Stimulated activated naive CD4-positive, alpha-beta T cell treated with Interleukin-2 at 50 U/mL for 16 hours (primary cell): ENCODE measurements around the gene WNT9A.

Source experiments
- DNase-seq: peaks from one replicate; lab custom pipeline; 2025; lab: John Stamatoyannopoulos, UW

WNT9A gene

DNA sequence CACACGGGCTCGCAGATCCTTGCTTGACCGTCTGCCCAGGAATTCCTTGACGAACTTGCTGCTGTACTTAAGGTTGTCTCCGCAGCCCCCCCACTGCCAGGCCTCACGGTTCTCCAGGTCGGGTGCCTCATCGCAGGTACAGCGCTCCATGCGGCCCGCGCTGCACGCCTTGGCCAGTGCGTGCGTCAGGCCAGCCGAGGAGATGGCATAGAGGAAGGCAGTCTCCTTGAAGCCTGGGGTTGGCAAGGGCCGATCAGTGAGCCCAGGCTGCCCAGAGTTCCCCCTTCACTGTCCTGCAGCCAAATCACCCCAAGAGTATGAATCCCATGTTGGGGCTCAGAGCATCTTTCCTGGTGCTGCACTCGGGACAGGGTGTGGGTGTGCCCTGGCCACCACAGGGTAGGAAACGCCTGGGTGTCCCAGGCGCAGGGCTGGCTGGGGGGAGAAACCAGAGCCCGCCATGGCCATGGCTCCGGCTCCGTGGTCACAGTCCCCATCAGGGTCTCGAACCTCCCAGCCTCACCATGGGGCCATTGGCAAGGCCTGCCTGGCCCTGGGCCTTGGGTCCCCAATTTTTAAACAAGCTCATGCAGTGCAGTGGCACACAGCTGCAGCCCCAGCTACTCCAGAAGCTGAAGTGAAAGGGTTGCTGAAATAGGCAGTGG lies 23.4 kb downstream of the WNT9A start:
- DNase-seq = no peak

DNA sequence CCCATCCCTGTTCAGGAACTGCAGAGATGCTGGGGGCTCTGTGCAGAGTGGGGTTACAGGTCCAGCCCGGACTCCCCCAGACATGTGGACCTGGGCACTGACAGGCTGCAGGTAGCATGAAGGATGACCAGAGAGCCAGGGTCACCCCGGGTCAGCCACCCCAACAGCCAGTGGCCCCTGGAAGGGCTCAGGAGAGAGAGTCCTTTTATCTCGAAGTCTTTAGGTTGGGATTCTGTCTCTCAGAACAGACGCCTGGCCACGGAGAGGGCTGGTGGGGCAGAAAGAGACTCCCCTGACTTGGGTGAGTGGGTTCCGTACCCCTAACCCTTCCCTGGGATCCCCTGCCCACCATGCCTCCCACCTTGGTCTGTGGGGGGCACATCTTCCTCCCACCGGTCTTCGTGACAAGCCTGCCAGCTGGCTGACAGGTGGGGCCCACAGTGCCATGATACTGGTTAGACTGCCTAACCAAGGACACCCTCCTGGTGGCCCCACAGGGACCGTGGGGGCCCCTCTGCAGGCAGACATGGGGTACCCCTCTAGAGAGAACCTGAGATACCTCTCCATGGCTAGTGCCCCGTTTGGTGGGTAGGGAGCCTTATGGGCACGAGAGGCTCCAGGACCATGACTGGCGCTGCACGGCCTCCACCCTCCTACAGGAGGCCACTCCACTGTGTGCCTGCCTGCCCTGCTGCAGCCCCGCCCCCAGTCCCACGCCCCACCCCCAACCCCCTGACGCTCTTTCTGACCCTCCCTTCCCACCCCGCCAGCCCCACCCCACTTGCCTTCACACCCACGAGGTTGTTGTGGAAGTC lies 24.2 kb downstream of the WNT9A start:
- DNase-seq = no peak

DNA sequence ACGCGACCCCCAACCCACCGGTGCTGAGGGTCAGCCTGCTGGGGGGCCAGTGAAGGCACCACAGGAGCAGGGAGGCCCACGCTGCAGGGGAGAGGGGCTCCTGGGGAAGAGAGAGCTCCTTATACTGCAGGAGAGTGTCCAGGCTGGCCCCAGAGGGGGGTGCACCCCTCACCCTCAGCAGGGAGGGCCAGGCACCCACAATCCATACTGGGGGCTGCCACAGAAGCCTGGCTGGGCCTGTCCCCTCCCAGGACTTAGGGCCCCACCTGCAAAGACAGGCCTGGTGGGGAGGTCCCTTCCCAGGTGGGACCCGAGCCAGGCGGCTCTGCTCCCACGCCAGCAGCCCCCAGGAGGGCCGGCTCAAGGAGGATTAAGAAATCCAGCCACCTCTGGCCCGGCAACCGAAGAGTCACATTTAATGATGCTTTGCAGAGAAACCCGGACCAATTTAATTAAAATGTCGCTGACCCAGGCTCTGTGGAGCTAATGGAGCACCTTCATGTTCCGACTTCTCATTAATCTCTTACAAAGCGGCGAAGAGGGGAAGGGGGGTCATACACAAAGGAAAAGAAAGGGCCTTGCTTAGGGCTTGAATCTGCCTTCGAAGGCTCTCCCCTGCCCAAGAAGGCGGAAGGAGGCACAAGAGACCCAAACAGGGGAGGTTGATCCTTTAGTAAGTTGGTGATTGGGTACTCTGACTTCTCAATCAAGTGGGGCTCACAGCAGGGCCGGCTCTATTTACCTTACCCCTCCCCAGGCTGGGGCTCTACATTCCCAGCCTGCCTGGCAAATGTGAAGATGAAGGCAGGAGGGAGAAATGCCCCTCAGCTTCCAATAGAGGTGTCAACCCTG lies 25.0 kb downstream of the WNT9A start:
- no peak for DNase-seq

DNA sequence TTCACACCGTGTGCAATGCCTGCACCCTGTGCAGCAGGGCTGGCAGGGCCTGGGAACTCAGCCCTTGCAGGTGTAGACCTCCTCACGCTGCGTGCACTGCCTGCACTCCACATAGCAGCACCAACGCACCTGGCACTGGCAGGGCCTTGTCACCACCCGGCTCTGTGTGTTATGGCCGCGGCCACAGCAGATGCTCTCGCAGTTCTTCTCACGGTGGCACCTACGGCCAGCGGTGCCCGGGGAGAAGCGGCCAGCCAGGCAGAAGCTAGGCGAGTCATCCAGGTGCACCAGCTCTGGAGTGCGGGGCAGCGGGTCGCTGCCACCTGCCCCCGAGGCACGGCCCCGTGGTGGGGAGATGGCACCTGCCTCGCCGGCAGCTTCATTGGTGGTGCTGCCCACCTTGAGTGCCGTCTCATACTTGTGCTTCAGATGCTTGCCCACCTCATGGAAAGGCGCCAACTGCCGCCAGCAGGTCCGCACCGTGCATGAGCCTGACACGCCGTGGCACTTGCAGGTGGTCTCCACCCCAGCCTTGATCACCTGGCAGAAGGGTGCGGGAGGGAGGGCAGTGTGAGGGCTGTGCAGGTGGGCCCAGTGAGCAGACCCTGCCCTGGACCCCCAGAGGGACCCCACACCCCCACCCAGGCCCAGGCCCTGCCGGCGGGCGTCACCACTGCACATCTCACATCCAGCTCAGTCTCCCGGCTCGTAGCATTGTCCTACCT lies 26.1 kb downstream of the WNT9A start:
- DNase-seq = no peak

DNA sequence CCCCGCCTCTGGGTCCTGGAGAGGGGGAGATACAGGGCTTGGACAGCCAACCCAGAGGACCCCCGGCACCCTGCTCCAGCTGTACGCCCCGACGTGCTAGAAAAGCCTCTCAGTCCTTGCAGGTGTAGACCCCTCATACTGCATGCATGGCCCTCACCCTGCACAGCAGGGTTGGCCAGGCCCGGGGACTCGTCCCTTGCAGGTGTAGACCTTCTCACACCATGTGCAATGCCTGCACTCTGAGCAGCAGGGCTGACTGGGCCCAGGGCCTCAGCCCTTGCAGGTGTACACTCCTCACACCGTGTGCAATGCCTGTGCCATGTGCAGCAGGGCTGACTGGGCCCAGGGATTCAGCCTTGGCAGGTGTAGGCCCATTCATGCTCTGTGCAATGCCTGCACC lies 26.8 kb downstream of the WNT9A start:
- no peak for DNase-seq

DNA sequence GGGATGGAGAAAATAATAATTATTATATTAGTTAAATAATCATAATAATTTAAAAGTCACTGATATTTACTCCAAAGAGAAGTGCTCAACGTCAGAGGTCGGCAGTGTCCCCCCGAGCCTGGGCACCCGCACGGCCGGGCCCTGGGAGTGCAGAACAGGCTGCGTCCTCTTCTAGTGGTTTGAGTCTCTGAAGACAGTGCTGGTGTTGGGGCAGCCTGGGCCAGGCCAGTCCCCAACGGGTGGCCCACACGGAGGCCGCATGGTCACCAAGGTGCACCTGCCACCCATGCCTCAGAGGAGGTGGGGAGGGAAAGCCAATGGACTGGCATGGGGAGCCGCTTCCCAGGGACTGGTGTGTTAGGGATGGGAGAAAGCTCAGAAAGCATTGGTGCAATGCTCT lies 27.3 kb downstream of the WNT9A start:
- DNase-seq = no peak

DNA sequence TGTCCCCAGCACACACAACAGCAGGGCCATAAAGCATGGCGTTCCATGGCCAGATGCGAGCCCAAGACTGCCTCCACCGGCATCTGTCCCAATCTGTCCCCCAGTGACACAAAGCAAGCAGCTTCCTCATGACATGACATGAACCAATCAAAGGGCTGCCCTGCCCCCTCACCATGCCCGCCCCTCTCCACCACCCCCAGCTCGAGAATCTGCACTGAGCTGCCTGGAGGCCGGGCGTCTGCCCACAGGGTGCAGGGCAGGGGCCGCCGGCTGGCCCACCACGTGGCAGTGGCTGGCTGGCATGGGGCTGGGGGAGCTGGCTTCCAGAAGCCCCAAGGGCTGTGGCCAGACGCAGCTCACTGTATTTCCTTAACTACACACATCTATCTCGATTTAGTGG lies 27.8 kb downstream of the WNT9A start:
- no peak for DNase-seq

DNA sequence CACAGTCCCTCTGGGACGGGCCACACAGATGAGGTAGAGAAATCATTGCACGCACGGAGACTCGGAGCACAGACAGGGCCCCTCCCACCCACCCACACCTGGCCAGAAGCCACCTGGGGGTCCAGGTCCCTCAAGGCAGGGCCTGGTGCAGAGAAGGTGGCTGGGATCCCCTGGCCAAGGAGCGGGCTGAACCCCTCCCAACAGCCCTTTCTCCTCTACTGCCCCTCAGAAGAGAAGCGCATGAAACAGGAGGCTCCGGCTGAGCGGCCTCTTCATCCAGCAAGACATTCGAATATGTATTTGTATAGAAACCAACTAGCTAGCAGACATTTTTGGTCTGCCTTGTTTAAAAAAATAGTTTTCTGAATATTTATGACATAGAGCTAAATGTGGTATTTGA lies 29.0 kb downstream of the WNT9A start:
- no peak for DNase-seq

DNA sequence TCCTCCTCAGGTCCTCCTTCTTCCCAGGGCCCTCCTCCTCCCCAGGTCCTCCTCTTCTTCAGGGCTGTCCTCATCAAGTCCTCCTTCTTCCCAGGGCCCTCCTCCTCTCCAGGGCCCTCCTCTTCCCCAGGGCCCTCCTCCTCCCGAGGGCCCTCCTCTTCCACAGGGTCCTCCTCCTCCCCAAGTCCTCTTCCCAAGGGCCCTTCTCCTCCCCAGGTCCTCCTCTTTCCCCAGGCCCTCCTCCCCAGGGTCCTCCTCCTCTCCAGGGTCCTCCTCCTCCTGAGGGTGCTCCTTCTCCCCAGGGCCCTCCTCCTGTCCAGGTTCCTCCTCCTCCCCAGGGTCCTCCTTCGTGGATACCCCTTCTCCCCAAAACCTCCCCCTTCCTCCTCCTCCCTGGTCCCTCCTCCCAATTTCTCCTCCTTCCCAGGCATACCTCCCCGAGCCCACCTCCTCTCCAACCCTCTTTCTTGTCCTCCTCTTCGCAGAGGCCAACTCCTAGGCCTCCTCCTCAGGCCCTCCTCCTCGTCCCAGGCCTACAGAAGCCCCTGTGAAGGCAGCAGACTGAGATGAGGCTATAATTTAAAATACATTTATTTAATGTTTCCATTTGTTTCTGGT lies 29.5 kb downstream of the WNT9A start:
- DNase-seq = no peak

DNA sequence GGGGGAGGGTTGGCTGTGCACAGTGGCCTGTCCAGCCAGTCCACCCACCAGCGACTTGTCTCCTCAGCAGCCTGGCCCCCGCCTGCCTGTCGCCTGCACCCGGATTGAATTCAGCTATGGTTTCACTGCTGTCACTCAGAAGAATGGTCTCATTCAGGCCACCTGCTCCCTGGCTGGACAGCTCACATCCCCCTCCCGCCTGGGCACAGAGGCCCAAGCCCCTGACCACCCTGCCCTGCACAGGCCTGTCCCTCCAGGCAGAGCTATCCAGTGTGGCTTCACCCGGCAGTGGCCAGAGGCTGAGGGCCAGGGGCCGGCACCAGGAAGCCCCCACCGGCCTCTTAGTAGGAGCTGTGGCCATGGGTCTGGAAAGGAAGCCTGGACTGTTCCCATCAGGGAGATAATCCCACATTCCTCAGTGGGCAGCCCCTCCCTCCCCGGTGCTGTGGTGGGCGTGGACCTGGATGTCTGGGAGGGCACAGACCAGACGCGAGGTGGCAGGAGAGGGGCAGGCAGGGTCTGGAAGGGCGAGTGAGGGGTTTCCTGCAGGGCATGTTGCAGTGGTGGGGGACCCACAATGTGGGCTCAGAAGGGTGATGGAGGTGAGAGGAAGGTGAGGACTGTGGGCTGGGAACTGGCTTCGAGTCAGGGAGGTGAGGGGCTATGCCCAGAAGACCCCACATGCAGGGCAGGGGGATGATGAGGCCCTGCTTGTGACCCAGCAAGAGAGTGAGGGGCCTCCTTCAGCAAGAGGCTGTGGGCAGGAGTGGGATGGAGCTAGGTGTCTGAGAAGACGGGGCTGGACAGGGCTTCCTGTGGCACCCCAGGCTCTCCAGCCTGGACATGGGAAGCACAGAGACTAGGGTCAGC lies 30.4 kb downstream of the WNT9A start:
- DNase-seq = no peak

DNA sequence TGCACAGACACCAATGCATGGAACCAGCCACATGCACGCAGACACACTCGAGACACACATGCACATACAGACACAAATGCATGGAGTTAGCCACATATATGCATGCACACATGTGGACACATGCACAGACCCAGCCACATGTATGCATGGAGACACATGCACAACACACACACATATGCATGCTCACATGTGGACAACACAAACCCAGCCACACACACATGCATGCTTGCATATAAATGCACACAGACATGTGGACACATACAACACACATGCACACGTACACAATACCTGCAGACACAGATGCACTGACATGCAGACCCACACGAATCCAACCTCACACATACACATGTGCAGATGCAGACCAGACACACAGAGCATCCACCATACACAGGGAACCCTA lies 31.1 kb downstream of the WNT9A start:
- DNase-seq = no peak

DNA sequence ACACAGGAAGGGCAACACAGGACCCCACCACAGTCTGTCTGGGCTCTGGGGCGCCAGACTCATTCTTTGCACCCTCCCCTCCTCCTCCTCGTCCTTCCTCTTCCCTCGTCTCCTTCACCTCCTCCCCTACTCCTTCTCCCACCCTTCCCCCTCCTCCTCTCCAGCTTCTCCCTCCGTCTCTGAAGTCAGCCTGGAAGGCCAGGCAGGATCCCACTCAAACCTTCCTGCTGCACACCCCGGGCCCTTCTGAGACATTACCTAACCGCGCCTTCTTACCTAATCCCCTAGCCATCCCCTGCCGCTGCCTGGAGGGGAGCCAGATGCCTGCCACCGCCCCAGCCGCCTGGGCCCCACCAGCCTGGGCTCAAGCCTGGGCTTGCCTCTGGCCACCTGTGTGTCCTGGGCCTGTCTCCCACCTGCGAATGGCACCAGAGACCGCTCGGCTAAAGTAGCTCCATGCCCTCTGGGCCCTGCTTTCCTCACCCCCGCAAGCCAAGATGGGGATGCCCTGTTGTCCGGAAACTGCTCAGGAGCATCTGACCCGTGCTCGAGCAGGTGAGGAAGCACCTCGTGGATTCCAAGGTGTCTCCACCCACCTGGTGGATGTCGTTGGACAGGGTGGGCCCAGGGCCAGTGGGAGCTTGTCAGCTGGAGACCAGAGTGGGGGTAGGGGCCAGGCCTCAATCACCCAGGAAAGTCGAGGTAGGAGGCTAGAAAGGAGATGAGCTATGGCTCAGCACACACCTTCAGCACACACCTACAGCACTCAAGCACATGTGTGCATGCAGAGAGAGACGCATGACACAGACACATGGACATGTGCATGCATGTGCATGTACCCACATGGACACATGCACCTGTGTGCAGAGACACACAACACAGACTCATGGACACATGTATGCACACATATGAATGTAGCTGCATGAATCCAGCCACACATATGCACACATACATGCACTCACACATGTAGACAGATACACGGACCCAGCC lies 31.9 kb downstream of the WNT9A start:
- DNase-seq = no peak

DNA sequence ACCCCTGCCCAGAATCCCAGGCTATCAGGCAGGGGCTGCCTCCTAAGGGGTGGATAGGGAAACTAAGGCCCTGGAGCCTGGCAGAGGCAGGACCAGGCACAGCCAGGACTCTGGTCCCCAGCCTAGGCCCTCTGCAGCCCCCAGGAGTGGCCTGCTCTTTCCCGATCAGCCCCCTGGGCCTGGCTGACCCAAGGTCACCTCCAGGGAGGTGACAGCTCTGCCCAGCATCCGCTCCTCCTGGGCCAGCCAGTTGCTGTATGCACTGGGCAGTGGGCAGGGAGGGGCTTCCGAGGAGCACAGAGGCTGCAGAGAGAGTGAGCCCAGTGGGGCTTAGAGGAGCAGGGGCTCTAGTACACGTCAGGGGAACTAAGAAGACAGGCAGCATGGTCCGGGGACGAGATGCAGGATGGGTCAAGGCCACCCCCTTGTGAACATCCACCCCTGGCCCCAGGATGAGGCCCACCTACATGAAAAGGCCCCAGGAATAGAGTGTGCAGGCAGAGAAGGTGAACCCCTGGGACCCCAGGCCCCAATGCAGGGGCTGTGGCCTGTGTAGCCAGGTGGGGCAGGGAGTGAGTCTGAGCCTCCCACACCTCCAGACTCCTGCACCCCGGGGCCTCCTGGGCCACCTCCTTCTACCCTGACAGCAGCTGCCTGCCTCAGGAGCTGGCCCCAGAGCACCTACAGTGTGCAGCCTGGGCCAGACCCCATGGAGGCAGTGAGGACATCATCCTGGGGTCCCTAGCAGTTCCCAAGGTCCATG lies 32.8 kb downstream of the WNT9A start:
- no peak for DNase-seq

DNA sequence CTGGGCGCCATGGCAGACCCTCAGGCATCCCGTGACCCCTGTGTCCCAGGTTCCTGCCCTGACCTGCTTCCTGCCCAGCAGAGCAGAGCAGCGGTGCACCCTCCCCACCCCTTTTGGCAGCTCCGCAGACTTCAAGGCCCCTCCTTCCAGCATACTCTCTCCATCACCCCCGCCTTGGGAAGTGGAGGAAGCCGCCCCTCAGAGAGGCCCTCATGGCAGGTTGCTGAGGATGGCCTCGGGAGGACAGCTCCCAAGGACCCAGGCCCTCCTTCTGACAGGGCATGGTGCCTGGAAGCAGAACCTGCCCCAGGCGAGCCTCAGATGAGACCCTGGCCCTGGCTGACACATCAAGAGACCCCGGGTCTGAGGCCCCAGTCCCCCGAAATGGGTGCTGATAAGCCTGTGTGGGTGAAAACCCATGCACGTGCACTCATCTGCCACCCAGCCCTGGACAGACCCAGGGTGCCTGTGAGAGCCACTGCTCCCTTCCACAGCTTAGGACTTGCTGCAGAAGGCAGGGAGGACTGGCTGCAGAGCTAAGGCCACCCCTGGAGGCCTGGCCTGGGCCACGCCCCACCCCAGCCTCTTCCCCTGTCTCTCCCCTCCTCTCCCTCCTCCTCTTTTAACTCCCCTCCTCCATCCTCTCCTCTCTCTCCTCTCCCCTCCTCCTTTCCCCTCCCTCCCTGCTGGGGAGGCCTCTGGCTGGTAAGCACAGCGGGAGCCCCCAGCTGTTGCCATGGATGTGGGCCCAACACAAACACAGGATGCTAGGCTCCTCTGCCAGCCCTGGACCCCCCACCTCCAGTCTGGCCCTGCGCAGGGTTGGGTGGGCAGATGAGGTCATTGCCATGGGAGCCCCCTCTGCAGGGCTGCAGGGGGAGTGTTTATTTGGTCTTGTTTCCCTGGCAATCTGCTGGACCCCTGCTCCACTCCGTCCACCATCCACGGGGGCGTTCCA lies 33.7 kb downstream of the WNT9A start:
- DNase-seq = no peak

DNA sequence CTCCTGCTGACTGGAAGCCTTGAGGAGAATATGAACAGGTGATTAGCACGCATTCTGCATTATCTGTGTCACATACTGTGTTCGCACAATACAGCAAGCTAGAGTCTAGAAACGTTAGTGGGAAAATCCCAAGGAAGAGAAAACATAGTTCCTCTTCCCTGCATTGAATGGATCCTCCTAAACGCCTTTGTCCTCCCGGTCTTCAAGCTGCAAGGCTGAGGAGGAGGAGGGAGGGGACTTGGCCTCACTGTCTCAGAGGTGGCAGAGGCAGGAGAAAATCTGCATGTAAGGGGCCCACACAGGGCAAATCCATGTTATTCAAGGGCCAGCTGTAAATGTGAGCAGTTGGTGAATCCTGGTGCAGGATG lies 34.4 kb downstream of the WNT9A start:
- no peak for DNase-seq

DNA sequence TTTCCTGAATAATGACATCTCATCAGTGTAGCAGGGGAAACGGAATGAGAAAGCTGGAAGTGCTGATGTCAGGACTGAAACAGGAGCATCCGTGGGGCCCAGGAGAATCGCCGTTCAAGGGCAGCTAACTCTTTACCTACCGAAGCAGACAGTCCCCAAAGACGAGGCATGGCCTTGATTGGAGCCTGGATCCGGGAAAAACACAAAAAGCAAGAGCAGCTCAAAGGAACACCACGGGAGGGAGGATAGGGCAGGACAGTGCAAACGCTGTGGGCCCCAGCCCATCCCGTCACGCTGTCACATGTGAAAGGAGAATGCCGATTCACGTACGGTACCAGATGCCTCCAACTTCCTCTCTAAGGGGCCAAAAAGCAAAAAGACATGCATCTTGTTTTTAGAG lies 34.9 kb downstream of the WNT9A start:
- DNase-seq = no peak

DNA sequence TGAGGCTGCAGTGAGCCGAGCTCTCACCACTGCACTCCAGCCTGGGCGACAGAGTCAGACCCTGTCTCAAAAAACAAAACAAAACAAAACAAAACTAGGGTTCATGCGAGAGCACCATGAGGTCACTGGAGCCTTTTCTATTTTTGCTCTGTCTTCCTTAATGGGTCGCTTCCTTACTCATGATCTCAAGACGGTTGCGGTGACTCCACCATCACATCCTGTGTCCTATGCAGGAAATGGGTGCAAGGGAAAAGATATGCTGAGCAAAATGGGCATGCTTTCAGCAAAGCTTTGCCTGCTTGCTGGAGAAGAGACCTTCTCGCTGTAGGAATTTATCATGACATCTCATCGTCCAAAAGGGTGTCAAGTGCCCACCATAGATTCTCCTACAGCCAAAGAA lies 36.4 kb downstream of the WNT9A start:
- DNase-seq = no peak
